ENCODE measurements around the gene FAM32A. TPM values are rescaled to one million over a fixed set of nuclear protein-coding genes. Genes with fewer than 3 reads are reported as not detected.
A peak's percentile ranks its signal among the peaks of the same experiment; 100 is the strongest.

Gene FAM32A
- total and polyA plus RNA-seq, 10 of the 15 experiments (the other 5 are each of a cell fraction or from before 2014, with no cell fraction given): 33.3 to 116 (median 71.9) TPM

DNA sequence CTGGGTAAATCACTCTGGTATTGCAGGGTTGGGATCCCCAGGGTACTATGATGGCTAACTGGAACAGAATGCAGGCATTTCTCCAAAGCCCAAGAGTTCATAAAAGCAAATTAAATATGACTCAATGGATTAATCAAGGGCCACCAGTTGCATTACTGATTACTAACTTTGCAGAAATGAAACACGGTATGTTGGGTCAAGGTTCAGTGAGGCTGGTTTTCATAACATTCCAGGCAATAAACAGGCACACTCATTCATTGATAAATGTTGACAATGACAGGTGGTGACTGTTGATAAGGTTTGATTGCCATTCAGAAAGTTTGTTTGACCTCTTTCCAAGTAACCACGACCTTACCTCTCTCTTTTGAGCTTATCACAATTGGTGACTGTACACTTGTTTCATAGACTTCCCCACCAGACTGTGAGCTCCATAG is 12.0 kb downstream of the FAM32A start:
- ATAC-seq (no peak), FAIRE-seq (peak; percentile 52), DNase-seq (ENCODE audit: low read depth, low spot score) (no peak)
- H3K4me1 ChIP-seq (ENCODE audit: control insufficient read depth, insufficient read depth, low read length): peaks cover 7% of the 10 kb centered on the region
- peak overlapping the region; percentile 84 for H3K4me3 ChIP-seq
- intact Hi-C loops (cut with micrococcal nuclease; ENCODE audit: unreplicated experiment) (no loop called here), in situ Hi-C loops (cut with MboI) (no loop called here)
- POLR2A ChIA-PET: interaction anchor here (0.5 to 1.8 kb wide), 7 partner anchors 11 to 1275 kb away, joined by 3 to 12 read pairs (median 4); partner anchors contain the start of genes FAM32A and TPM4
- H3K9me3 ChIP-seq (replicated peaks; ENCODE audit: control insufficient read depth, insufficient read depth, low read length): no peaks in the 10 kb centered on the region
- peak overlapping the region; percentile 94 for H2AFZ ChIP-seq (ENCODE audit: control insufficient read depth, low read depth, low read length)
- SMC1A ChIA-PET (ENCODE audit: uncharacterized antibody, unreplicated experiment): interaction anchor here (0.6 to 2.7 kb wide), 9 partner anchors 9 to 1183 kb away, joined by 3 to 18 read pairs (median 4); partner anchors contain the start of genes FAM32A and HSH2D
- no peaks in the 10 kb centered on the region for H3K27me3 ChIP-seq (replicated peaks in 1 of 2; ENCODE audit: control insufficient read depth in 2 of 2, insufficient read depth in 2 of 2, low read length in 1 of 2)
- H3K79me2 ChIP-seq (ENCODE audit: control insufficient read depth, insufficient read depth, low read length): peaks cover 27% of the 10 kb centered on the region
- CTCF ChIA-PET: interaction anchor here (0.9 to 7.3 kb wide), 5 partner anchors 11 to 156 kb away, joined by 3 to 44 read pairs (median 4); partner anchors contain the start of gene FAM32A
- 4% methylated on average over 2 of the region's 2 CpGs for WGBS (ENCODE audit: insufficient coverage, insufficient replicate concordance, low lambda C conversion rate, missing lambda C conversion rate)
- peak overlapping the region; percentile 83 for H3K27ac ChIP-seq (ENCODE audit: control insufficient read depth, insufficient read depth)
- RAD21 ChIA-PET (ENCODE audit: unreplicated experiment): interaction anchor here (0.6 to 1.4 kb wide), 5 partner anchors 12 to 621 kb away, joined by 3 to 13 read pairs (median 3); partner anchors contain the start of genes FAM32A and HSH2D
- H3K36me3 ChIP-seq (ENCODE audit: control insufficient read depth in 2 of 2, insufficient read depth in 2 of 2, low read length in 1 of 2): peaks cover 0 to 3% of the 10 kb centered on the region in 2 experiments; a peak in 1 of 4 replicates
- H3K4me2 ChIP-seq (ENCODE audit: control insufficient read depth, insufficient read depth): peak overlapping the region; percentile 97
- TF ChIP-seq SMAD1 (IDR thresholded peaks at IDR 0.05; ENCODE audit: low read depth, partially characterized antibody) (peak; percentile 70), HDGF (IDR thresholded peaks at IDR 0.05) (peak; percentile 24; the same call in 1 of the 2 replicates), CREM (IDR thresholded peaks at IDR 0.05; ENCODE audit: low read depth) (no peak), NR2F1 (conservative IDR thresholded peaks at IDR 0.05) (0 out of 2 replicates have a peak, but pooled peaks have one; percentile 49)
- TF ChIP-seq, protein P1, sequence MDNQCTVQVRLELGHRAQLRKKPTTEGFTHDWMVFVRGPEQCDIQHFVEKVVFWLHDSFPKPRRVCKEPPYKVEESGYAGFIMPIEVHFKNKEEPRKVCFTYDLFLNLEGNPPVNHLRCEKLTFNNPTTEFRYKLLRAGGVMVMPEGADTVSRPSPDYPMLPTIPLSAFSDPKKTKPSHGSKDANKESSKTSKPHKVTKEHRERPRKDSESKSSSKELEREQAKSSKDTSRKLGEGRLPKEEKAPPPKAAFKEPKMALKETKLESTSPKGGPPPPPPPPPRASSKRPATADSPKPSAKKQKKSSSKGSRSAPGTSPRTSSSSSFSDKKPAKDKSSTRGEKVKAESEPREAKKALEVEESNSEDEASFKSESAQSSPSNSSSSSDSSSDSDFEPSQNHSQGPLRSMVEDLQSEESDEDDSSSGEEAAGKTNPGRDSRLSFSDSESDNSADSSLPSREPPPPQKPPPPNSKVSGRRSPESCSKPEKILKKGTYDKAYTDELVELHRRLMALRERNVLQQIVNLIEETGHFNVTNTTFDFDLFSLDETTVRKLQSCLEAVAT (IDR thresholded peaks at IDR 0.05): no peak
- TF ChIP-seq, protein P2, sequence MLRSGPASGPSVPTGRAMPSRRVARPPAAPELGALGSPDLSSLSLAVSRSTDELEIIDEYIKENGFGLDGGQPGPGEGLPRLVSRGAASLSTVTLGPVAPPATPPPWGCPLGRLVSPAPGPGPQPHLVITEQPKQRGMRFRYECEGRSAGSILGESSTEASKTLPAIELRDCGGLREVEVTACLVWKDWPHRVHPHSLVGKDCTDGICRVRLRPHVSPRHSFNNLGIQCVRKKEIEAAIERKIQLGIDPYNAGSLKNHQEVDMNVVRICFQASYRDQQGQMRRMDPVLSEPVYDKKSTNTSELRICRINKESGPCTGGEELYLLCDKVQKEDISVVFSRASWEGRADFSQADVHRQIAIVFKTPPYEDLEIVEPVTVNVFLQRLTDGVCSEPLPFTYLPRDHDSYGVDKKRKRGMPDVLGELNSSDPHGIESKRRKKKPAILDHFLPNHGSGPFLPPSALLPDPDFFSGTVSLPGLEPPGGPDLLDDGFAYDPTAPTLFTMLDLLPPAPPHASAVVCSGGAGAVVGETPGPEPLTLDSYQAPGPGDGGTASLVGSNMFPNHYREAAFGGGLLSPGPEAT (IDR thresholded peaks at IDR 0.05; ENCODE audit: low read depth): 0 out of 2 replicates have a peak, but pooled peaks have one; percentile 38
- BruUV-seq (replicated peaks): TSS peak; percentile 97
- H4K20me1 ChIP-seq (ENCODE audit: control insufficient read depth, insufficient read depth): no peaks in the 10 kb centered on the region; the same call in 1 of the 2 replicates
- H3K9ac ChIP-seq (ENCODE audit: control insufficient read depth, insufficient read depth, low read length): peak overlapping the region; percentile 88
